AG09319 (cell line): ENCODE data around the gene NHS.

Experiments used
- DNase-seq: peaks from one replicate; pipeline ENCODE4 v3.0.0-alpha.2; 2010; ENCODE audit warnings: low read depth; ENCODE audit errors: extremely low read depth
- TF ChIP-seq, protein P1 (sequence below): IDR thresholded peaks from 2 replicates; pipeline ENCODE4 v1.5.1; 2011; ENCODE audit warnings: low read depth, mild to moderate bottlenecking, inconsistent platforms, low read length, moderate library complexity

NHS gene

DNA sequence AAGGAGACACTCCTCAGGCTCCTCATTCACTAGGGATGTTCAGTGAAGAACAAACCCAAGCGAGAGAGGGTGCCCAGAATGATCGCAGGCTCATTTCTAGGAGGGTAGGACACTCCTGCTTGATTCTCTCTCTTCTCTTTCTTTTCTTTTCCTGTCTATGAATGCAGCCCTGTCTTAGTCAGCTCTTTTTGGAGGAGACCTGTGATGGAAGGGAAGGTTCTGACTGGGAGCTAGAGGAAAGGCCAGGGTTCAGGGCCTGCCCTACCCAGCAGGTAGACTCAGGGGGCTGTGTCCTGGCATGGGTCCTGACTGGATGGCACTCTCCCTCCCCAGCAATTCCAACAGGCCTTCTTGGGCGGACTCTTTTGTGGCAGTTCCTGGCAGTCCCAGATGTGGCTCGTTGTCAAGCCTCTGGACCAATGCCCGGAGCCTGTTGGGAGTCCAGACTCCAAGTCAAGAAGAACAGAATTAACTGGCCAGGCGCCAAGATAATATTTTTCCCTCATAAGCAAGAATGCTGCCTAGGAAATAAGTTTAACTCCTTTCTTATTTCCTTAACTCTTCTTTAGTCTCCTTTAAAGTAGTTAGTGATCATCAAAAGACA, 222.9 kb downstream of the NHS start:
- TF ChIP-seq, protein P1, sequence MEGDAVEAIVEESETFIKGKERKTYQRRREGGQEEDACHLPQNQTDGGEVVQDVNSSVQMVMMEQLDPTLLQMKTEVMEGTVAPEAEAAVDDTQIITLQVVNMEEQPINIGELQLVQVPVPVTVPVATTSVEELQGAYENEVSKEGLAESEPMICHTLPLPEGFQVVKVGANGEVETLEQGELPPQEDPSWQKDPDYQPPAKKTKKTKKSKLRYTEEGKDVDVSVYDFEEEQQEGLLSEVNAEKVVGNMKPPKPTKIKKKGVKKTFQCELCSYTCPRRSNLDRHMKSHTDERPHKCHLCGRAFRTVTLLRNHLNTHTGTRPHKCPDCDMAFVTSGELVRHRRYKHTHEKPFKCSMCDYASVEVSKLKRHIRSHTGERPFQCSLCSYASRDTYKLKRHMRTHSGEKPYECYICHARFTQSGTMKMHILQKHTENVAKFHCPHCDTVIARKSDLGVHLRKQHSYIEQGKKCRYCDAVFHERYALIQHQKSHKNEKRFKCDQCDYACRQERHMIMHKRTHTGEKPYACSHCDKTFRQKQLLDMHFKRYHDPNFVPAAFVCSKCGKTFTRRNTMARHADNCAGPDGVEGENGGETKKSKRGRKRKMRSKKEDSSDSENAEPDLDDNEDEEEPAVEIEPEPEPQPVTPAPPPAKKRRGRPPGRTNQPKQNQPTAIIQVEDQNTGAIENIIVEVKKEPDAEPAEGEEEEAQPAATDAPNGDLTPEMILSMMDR = no peak
- DNase-seq = no peak

GRCh38 chrX:17601441-17602200, 226.6 kb downstream of the NHS start:
- no peak for DNase-seq

GRCh38 chrX:17602245-17602644, 227.2 kb downstream of the NHS start:
- no peak for DNase-seq
- TF ChIP-seq, protein P1 = no peak

More at GRCh38 chrX:17601441-17602200, 226.6 kb downstream of the NHS start:
- TF ChIP-seq, protein P1 = no peak

DNA sequence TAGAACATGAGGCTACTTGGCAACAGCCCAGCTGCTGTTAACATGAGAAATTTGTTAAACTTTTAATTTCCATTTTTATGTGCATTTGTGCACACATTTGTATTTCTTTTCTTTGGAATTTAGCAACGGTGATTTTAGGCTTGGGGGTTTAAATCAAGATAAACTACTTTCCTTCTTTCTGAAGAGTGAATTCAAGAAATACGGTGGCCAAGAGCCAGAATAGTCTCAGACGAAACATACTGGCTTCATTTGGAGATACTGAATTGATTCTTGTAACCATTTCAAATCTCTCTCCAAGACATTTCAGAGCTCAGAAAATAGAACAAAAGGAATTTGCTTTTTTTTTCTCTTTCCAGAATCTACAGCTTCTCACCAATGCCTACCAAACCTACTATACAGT, 228.2 kb downstream of the NHS start:
- no peak for DNase-seq
- TF ChIP-seq, protein P1 = no peak

- TF ChIP-seq, protein P1 = no peak
- DNase-seq = no peak
Measured at GRCh38 chrX:17605676-17606075, 230.7 kb downstream of the NHS start.

- no peak for DNase-seq
- TF ChIP-seq, protein P1 = no peak
Measured at GRCh38 chrX:17606231-17606630, 231.2 kb downstream of the NHS start.

GRCh38 chrX:17608888-17609287, 233.9 kb downstream of the NHS start:
- TF ChIP-seq, protein P1 = no peak
- DNase-seq = no peak
